ENCODE data around the gene ZNF341.
A peak's percentile ranks its signal among the peaks of the same experiment; 100 is the strongest.

Gene ZNF341

DNA sequence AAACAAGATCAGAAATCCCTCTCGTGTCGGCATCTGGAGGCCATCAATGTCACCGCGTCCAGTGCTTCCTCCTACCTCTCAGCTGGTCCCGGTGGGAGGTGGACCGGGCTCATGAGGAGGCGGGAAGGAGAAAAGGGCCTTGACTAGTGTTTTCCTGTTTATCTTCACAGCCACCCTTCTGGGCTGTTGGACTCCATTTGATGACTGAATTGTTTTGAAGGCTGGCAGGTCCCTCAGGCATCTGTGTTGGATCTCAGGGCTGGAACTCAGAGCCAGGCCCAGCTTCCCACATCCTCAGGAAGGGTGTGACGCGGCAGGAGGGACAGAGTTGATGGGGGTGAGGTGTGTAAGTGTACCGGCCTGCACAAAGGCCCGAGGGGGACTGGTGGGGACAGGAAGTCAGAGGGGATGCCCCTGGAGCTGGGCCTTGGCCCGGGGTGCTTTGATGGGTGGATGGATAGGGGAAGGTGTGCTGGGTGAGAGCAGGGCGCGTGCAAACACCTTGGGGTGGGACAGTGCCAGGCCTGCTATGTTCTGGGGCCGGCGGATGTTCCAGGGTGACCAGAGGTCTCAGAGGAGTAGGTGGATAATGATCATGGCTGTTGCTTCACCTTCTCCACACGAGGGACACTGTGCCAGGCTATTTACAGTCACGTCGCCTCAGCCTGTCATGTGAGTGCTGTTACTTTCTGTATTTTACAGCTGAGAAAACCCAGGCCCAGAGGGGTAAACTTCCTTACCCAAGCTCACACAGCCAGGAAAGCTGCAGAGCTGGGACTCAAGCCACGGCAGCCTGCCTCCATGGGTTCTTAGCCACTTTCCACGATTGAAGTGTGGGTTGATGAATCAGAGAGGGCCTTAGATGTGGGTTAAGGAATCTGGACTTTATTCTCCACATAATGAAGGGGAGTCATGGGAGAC lies 61.5 kb downstream of the ZNF341 start:
- no peak for DNase-seq (ENCODE audit: low read depth in 2 of 2)

DNA sequence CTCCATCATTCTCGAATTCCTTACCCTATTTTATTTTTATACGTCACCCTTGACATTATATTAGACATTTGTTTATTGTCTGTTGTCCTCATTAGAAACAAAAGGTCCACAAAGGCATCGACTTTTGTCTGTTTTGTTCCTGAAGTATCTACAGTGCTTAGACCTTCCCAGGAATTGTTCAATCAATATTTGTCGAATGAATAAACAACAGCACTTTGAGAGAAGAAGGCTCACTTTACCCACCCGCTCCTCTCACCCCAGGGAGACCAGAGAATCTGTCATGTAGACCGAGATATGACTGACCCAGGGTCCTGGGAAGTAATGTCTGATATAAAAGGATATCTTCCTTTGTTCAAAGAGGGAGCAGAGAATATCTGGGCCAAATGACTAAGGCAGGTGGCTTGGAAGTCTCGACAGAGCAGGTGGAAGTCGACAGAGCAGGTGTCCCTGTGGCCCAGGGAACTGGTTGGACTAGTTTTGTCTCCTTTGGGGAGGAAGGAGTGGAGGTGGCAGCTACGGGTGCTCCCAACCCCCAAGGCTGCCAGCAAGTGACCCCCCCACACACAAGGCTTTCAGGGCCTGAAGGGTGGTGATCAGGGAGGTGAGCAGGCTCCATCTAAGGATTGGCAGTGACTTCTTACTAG lies 64.6 kb downstream of the ZNF341 start:
- no peak for DNase-seq (ENCODE audit: low read depth in 2 of 2)

DNA sequence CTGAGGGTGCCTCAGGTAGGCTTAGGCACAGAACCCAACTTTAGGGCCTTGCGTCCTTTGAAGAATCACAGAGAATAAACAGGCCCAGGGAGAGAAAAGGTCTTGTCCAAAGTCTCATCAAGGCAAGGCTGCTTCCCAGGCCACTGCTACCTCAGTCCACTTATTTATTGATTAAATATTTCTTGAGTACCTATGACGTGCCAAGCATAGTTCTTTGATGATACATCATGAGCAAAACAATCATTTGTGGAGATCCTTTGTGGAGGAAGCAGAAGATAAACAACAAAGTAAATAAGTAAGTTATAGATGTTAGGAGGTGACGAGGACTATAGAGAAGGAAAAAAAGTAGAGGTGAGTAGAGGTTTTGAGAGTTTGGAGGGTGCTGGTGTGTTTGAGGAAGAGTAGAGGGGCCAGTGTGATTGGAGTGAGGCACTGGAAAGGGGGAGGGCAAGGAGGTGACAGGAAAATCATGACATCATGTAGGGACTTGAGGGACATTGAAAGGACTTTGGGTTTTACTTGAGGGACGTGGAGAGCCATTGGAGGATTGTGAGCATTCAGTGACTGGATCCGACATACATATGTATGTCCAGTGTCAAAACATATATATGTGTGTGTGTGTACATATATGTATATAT lies 65.2 kb downstream of the ZNF341 start:
- DNase-seq (ENCODE audit: low read depth in 2 of 2), result no peak

DNA sequence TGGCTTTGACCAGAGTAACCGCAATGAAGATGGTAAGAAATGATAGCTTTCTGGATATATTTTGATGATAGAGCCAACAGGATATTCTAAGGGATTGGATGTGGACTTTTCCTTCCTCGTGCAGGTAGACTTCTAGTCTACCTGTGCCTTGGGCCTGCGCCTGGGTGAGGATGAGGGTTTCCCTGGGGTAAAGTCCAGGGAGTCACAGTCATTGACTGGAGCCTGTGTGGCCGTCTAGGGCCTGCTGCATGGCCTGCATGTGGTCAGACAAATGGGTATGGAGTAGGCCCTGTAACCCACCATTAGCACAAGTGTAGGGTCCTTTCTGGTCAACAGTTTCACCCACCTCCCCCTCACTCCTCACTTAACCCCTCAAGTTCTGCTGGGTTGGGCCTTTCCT lies 66.6 kb downstream of the ZNF341 start:
- DNase-seq (ENCODE audit: low read depth in 2 of 2), result no peak

DNA sequence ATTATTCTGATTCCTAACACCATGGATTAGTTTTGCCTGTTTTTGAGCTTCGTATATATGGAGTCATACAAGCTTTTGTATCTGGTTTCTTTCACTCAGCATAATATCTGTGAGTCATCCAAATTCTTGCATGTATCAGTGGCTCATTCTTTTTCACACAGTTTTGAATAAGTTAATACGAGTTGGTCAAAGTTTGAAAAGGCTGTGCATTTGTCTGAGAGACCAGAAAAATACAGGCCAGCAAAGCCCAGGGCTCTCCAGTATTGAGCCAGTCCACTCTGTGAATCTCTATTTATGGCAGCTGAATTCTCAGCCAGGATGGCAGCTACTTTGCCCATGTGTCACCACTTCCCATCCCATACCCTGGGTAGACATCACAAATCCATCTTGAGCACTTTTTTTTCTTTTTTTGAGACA lies 72.1 kb downstream of the ZNF341 start:
- DNase-seq (ENCODE audit: low read depth in 2 of 2), result no peak

DNA sequence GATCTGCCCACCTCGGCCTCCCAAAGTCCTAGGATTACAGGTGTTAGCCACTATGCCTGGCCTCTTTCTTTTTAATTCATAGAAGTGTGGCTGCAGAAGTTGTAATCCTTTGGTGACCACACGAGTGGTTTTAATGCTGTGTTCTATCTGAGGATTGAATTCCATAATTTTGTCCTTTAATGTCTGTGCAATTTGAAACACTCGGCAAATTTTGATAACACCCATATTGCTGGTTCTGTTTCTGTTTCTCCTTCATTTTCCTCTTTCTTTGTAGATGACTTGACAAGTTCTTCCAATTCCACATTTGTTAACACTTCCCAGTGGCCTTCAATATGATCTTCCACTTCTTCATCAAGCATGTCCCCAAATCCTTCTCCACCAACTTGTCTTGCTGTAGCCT lies 76.6 kb downstream of the ZNF341 start:
- DNase-seq (ENCODE audit: low read depth in 2 of 2), result no peak

DNA sequence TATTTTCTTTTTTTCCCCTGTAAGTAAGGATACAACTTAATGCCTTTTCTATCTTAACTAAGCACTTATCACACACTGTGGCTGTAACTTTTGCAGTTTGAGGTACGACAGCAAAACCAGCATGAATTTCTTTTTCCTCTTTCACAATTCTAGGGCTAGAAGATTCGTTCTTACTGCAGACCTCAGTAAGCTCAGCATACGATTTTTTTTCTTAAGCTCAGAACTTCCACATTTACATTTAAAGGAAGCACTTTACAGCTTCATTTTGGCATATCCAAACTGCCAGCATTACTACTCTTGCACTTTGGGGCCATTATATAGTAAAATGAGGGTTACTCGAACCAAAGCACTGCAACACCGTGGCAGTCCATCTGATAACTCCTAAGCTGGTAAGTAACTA lies 78.5 kb downstream of the ZNF341 start:
- no peak for DNase-seq (ENCODE audit: low read depth in 2 of 2)

GRCh38 chr20:33810885-33811775 lies 79.3 kb downstream of the ZNF341 start, which contains the start of gene CHMP4B:
Gene CHMP4B, plus strand, starts transcription at chr20:33811348. Its CDS starts 121 bp downstream, at chr20:33811469.
- DNase-seq (ENCODE audit: low read depth in 2 of 2), result peak; percentile 89 to 94

GRCh38 chr20:33811776-33812151 lies 80.0 kb downstream of the ZNF341 start:
- DNase-seq (ENCODE audit: low read depth in 2 of 2), result no peak

DNA sequence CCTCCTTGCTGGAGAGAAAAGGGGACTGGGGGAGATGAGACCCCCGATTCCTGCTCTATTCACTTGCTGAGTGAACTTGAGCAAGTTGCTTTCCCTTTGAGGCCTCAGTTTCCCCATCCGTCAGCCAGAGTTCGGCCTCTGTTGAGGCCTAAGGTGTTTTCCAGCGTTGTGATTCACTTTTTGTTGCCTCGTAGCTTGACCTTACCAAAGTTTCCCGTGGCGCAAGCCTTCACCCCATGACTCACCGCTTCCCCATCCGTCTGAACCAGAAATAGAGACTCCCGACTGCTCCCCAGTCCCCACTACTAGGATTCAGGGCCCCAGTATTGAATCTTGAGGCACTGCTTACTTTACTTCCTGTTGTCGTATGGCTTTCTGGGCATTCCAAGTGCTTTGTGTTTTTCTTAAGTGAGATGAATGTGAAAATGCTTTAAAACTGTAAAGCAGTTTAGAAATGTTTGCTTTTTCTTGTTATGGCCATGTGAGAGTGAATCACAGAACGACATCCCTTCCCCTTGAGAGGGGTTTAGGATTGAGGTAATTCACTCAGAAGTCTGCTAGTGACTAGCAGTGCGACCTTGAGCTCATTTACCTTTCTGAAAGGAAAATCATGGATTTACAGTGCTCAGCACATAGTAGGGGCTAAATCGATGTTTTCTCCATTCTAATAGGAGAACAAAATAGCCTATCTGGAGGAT lies 80.5 kb downstream of the ZNF341 start:
- DNase-seq (ENCODE audit: low read depth in 2 of 2), result no peak

DNA sequence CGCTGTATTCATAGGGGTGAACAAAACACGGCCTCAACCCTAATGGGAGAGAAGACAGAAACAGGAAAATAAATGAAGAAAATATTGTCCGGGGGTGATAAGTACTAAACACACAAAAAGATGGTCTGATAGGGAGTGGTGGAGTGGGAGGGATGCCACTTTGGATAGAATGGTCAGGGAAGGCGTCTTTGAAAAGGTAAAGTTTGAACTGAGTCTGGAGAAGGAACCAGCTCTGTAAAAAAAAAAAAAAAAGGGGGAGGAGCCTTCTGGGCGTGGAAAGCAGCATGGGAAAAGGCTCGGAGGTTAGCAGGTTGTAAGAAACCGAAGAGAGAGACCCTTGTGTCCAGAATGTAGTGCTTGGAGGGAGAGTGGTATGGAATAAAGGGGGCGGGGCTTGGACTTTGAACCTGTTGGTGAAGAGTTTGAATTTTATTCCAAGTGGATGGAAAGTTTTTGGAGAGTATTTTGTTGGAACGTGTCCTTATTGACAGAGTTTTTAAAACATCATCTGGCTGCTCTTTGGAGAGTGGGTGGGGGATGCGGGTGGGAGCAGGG lies 81.2 kb downstream of the ZNF341 start:
- DNase-seq (ENCODE audit: low read depth in 2 of 2), result no peak

DNA sequence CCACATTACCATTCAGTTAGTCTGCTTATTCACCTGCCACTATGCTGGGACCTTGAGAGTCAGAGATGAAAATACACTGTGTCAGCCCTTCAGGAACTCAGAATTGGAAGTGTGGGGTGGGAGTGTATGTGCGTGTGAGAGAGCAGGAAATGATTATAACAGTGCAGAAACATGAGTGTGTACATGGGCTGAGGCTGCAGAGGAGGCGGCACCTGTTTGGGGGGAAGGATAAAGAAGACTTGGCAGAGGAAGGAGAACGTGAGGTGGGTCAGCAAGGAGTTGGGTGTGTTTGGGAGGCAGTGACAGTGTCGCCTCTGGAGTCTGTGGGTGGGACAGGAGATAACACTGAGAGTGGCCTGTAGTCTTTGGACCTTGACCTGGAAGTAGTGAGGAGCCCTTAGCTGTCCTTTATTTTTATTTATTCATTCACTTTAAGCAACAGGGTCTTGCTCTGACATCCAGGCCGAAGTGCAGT lies 82.5 kb downstream of the ZNF341 start:
- DNase-seq (ENCODE audit: low read depth in 2 of 2), result no peak

- no peak for DNase-seq (ENCODE audit: low read depth in 2 of 2)
These were observed 83.9 kb downstream of the ZNF341 start for GRCh38 chr20:33815671-33816070.

DNA sequence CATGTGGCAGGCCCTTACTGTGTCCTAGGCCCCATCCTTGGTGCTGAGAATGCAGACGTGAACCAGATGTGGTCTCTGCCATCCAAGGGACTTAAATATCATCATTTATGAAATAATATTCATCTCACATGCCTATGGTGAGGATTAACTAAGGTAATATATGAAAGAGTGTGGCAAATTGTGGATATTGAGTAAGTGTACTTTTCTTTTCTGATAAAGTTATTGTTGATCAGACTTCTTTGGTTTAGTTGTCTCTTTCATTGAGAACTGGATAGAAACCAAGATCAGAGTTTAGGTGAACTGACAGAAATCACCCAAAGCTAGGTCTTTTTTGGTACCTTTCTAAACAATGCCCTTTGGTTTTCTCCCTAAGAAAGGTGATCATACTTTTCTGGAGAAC lies 84.4 kb downstream of the ZNF341 start:
- DNase-seq (ENCODE audit: low read depth in 2 of 2), result no peak

- no peak for DNase-seq (ENCODE audit: low read depth in 2 of 2)
These were observed 85.6 kb downstream of the ZNF341 start for GRCh38 chr20:33817411-33817810.

GRCh38 chr20:33819456-33819855 lies 87.7 kb downstream of the ZNF341 start:
- DNase-seq (ENCODE audit: low read depth in 2 of 2), result no peak

DNA sequence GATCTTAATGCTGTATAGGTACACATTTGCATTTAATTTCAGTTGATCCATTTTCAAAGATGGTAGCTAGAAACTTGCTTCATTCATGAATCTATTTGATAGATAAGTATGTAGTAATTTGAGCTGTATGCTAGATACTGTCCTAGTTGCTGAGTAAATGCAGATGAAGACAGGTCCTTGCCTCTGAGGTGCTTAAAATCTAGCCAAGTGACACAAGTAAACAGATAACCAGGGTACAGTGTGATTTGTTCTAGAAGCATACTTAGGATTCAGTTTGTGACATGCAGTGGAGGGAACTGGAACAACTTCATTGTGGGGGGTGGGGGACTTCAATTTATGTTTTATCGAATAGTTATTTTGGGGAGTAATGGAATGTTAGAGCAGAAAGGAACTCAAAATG lies 88.6 kb downstream of the ZNF341 start:
- no peak for DNase-seq (ENCODE audit: low read depth in 2 of 2)

DNA sequence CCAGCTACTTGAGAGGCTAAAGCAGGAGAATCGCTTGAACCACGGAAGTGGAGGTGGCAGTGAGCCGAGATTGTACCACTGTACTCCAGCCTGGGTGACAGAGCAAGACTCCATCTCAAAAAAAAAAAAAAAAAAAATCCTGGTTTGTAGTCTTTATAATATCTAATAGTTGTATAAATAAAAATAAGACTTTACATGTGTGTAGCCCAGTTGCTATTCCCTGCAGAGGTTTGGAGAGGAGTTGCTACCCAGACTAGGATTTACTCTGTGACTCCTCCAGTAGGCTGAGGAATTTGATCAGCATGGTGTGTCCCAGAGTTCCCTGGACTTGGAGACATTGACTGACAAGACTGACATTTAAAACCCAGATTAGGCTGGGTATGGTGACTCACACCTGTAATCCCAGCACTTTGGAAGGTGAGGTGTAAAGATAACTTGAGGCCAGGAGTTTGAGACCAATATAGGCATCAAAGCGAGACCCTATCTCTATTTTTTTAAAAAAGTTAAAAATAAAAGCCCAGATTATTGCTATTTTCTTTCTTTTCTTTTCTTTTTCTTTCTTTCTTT lies 89.6 kb downstream of the ZNF341 start:
- no peak for DNase-seq (ENCODE audit: low read depth in 2 of 2)

- no peak for DNase-seq (ENCODE audit: low read depth in 2 of 2)
These were observed 90.6 kb downstream of the ZNF341 start for GRCh38 chr20:33822423-33822822.

DNA sequence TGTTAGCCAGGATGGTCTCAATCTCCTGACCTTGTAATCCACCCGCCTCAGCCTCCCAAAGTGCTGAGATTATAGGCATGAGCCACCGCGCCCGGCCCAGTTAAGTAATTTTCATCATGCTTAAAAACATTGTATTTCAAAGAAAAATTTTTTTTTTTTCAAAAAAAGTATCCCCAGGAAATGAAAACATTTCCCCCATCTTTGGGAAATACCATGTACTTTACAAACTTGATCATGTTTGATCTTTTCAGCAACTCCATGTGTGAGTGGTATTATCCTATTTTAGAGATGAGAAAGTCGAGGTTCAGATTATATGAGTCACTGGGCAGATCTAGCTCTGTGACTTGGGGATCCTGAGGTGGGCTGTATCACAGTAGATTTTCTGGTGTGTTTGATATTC lies 91.2 kb downstream of the ZNF341 start:
- DNase-seq (ENCODE audit: low read depth in 2 of 2), result no peak

Measured in stimulated activated CD4-positive, alpha-beta T cell treated with anti-CD3 and anti-CD28 coated beads, Interleukin-1b, Interleukin-23, amount 100 ng/mL, for 1 hour (primary cell).